HCT116 (cell line): Measurements from ENCODE around the gene HSD17B3. TPM values are rescaled to one million over a fixed set of nuclear protein-coding genes. Genes with fewer than 3 reads are reported as not detected.
A peak's percentile ranks its signal among the peaks of the same experiment; 100 is the strongest.

Experiments
- ATAC-seq: fragments of 200-7000 bp; cut with Tn5 transposase; 2 replicates; pipeline ENCODE4 v1.9.1; 2020; ENCODE audit warnings: mild to moderate bottlenecking, moderate library complexity
- BruUV-seq: library from RNA; stranded (reverse); fragments of 400-500 nt; replicated peaks from 2 replicates; lab custom pipeline; 2021; lab: Mats Ljungman, UMichigan
- CTCF ChIA-PET: fragments of 300-600 bp; sonication (Branson Sonifier 250); formaldehyde crosslinking; loops from one replicate; lab custom pipeline; 2021; ENCODE audit warnings: antibody characterized with exemption; lab: Charles Lee
- POLR2A ChIA-PET: fragments of 300-600, 350-600 bp; sonication (Branson Sonifier 250); formaldehyde crosslinking; loops from one replicate; lab custom pipeline; 2021; ENCODE audit warnings: antibody characterized with exemption; lab: Charles Lee
- RAD21 ChIA-PET, 2 experiments: fragments of 300-600 bp; sonication (Branson Sonifier 250); formaldehyde crosslinking; loops; one replicate each; lab custom pipeline; 2023; ENCODE audit warnings: low total read pairs in 2 of 2; ENCODE audit not compliant: uncharacterized antibody in 2 of 2, unreplicated experiment in 2 of 2, low non-redundant PET in 1 of 2; lab: Charles Lee
- DNase-seq: peaks from one replicate; pipeline ENCODE4 v3.0.0-alpha.2; 2010; ENCODE audit warnings: low read depth, low spot score
- H2AFZ ChIP-seq: fragments of 200-600 bp; shearing (Covaris generic), sonication (generic); 2 replicates; pipeline ENCODE4 v1.6.1; 2017; ENCODE audit warnings: low read depth, mixed run types, mixed read lengths, antibody characterized with exemption, low read length; ENCODE audit not compliant: poor library complexity, severe bottlenecking
- H3K27ac ChIP-seq: 2 replicates; pipeline ENCODE4 v1.5.1; 2012; ENCODE audit warnings: low read depth, low read length
- H3K27me3 ChIP-seq: fragments of 200-600 bp; sonication (generic); 2 replicates; pipeline ENCODE4 v1.6.1; 2016; ENCODE audit warnings: mixed run types, low read length, mixed read lengths; ENCODE audit not compliant: insufficient read depth
- H3K36me3 ChIP-seq, 2 experiments: fragments of 200-500 bp in 1 of 2; fragments of 200-600 bp in 1 of 2; sonication (Bioruptor generic) in 1 of 2; sonication (generic) in 1 of 2; 2 replicates each; pipeline versions ENCODE4 v1.5.1 to v1.6.1; 2014 to 2016; ENCODE audit warnings: low read length in 2 of 2, inconsistent platforms in 1 of 2, mixed read lengths in 1 of 2, mixed run types in 1 of 2; ENCODE audit not compliant: insufficient read depth in 2 of 2, control insufficient read depth in 1 of 2
- H3K4me1 ChIP-seq, 2 experiments: fragments of 200-600 bp in 1 of 2; sonication (generic) in 1 of 2; 2 replicates each; pipeline versions ENCODE4 v1.5.1 to v1.6.1; 2012 to 2017; ENCODE audit warnings: low read length in 2 of 2, inconsistent platforms in 1 of 2, mild to moderate bottlenecking in 1 of 2, mixed read lengths in 1 of 2, mixed run types in 1 of 2, moderate library complexity in 1 of 2; ENCODE audit not compliant: insufficient read depth in 2 of 2, control insufficient read depth in 1 of 2
- H3K4me2 ChIP-seq: fragments of 200-600 bp; sonication (generic); 2 replicates; pipeline ENCODE4 v1.6.1; 2017; ENCODE audit warnings: mixed run types, low read length, mixed read lengths
- H3K4me3 ChIP-seq, 2 experiments: fragments of 200-600 bp in 1 of 2; sonication (generic) in 1 of 2; replicated peaks in 1 of 2; 2 replicates each; pipeline ENCODE4 v1.5.1; 2011 to 2016; ENCODE audit warnings: low read length in 2 of 2, control low read depth in 1 of 2, low read depth in 1 of 2, mild to moderate bottlenecking in 1 of 2, mixed read lengths in 1 of 2, mixed run types in 1 of 2
- H3K79me2 ChIP-seq: fragments of 200-600 bp; sonication (generic); 2 replicates; pipeline ENCODE4 v1.6.1; 2017; ENCODE audit warnings: mild to moderate bottlenecking, mixed run types, low read length, moderate library complexity, mixed read lengths; ENCODE audit not compliant: insufficient read depth
- H3K9ac ChIP-seq: fragments of 200-600 bp; sonication (generic); 2 replicates; pipeline ENCODE4 v1.6.1; 2016; ENCODE audit warnings: low read length, mixed read lengths
- H3K9me2 ChIP-seq: fragments of 200-600 bp; sonication (generic), shearing (Covaris generic); 2 replicates; pipeline ENCODE4 v1.6.1; 2017; ENCODE audit warnings: mixed run types, mild to moderate bottlenecking, moderate library complexity; ENCODE audit not compliant: insufficient read depth
- H3K9me3 ChIP-seq, 2 experiments: fragments of 200-500 bp in 1 of 2; fragments of 200-600 bp in 1 of 2; sonication (Bioruptor generic) in 1 of 2; sonication (generic) in 1 of 2; 2 replicates each; pipeline ENCODE4 v1.6.1; 2014 to 2017; ENCODE audit warnings: low read length in 2 of 2, mixed read lengths in 2 of 2, inconsistent platforms in 1 of 2, low read depth in 1 of 2, mild to moderate bottlenecking in 1 of 2, mixed run types in 1 of 2, moderate library complexity in 1 of 2; ENCODE audit not compliant: control insufficient read depth in 1 of 2, insufficient read depth in 1 of 2
- H4K20me1 ChIP-seq: fragments of 200-600 bp; sonication (generic), shearing (Covaris generic); 2 replicates; pipeline ENCODE4 v1.6.1; 2017; ENCODE audit warnings: mixed run types, mild to moderate bottlenecking, moderate library complexity; ENCODE audit not compliant: insufficient read depth
- ATF3 ChIP-seq: IDR thresholded peaks from 2 replicates; pipeline ENCODE4 v1.6.1; 2012
- CBX3 ChIP-seq: IDR thresholded peaks from 2 replicates; pipeline ENCODE4 v1.6.1; 2012; ENCODE audit warnings: low read depth
- EGR1 ChIP-seq: IDR thresholded peaks from 2 replicates; pipeline ENCODE4 v1.6.1; 2012; ENCODE audit warnings: low read depth
- FOSL1 ChIP-seq: IDR thresholded peaks from 2 replicates; pipeline ENCODE4 v1.6.1; 2012; ENCODE audit warnings: low read depth
- JUND ChIP-seq: IDR thresholded peaks from 2 replicates; pipeline ENCODE4 v1.6.1; 2012
- POLR2A ChIP-seq: IDR thresholded peaks from 2 replicates; pipeline ENCODE4 v1.7.0; 2011; ENCODE audit warnings: borderline replicate concordance; ENCODE audit not compliant: insufficient read depth, insufficient read length; ENCODE audit errors: extremely low read depth
- POLR2AphosphoS5 ChIP-seq: IDR thresholded peaks from 2 replicates; pipeline ENCODE4 v1.6.1; 2011; ENCODE audit warnings: mild to moderate bottlenecking, low read depth, low read length, moderate library complexity
- RAD21 ChIP-seq: IDR thresholded peaks from 2 replicates; pipeline ENCODE4 v1.6.1; 2012; ENCODE audit warnings: low read depth, mild to moderate bottlenecking
- REST ChIP-seq: IDR thresholded peaks from 2 replicates; pipeline ENCODE4 v1.6.1; 2012; ENCODE audit warnings: low read depth
- YY1 ChIP-seq: IDR thresholded peaks from 2 replicates; pipeline ENCODE4 v1.6.1; 2011; ENCODE audit warnings: low read length, low read depth, moderate library complexity, mild to moderate bottlenecking; ENCODE audit not compliant: insufficient replicate concordance; ENCODE audit errors: extremely low read depth
- ZFX ChIP-seq: fragments of 450-650 bp; IDR thresholded peaks from 2 replicates; pipeline ENCODE4 v1.6.1; 2017
- intact Hi-C: fragments of 100-400 bp; cut with micrococcal nuclease; formaldehyde crosslinking; loops from 2 replicates; pipeline ENCODE4 v1.10.0; 2022
- total RNA-seq: library from RNA; stranded (reverse); gene quantifications from one replicate; pipeline ENCODE4 v1.2.1, GENCODE V29; 2021; ENCODE audit not compliant: unreplicated experiment
- TF ChIP-seq, protein P1 (sequence below): IDR thresholded peaks from 2 replicates; pipeline ENCODE4 v1.6.1; 2012
- TF ChIP-seq, protein P2 (sequence below): IDR thresholded peaks from 2 replicates; pipeline ENCODE4 v1.6.1; 2011; ENCODE audit warnings: mild to moderate bottlenecking, low read length, moderate library complexity; ENCODE audit not compliant: insufficient replicate concordance; ENCODE audit errors: extremely low read depth

The HSD17B3 gene
- total RNA-seq, 1 experiment from 2014 or later, result 0.37 TPM

DNA sequence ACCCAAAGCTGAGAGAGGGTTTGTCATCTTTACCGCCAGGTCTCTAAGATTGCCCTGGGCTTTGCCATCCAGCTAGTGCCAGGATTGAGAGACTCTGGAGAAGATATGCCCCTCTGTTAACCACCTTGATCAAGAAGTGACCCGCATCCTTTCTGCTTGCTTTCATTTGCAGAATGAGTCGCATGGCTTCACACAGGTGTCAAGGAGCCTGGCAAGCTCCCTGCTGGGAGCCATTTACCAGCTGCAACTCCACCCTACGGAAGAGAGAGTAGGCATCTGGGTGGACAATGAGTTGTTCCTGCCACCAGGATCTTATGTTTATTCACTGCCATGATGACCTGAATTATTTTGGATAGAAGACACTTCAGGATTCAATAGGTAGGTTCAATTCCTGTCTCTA lies 43.0 kb downstream of the HSD17B3 start:
- H3K79me2 ChIP-seq, result no peaks in the 10 kb centered on the region; the same call in 1 of the 2 replicates
- BruUV-seq, result no TSS peak
- ChIA-PET RAD21 (no interaction called here), CTCF (interaction anchor here (1.2 kb wide), 1 partner anchor 27 kb away, joined by 3 read pairs; no protein-coding TSS in a partner anchor), POLR2A (no interaction called here)
- intact Hi-C loops, result loop anchor here (5.0 kb wide), 1 partner anchor 1373 kb away; the partner anchor contains the start of genes NCBP1 and TSTD2
- DNase-seq, result peak; percentile 33
- no peaks in the 10 kb centered on the region for H3K9me2 ChIP-seq
- peaks cover 18 to 28% of the 10 kb centered on the region in 2 experiments; a peak in 3 of 4 replicates for H3K4me1 ChIP-seq
- no peaks in the 10 kb centered on the region for H3K27me3 ChIP-seq
- ATAC-seq, result peak; percentile 37; the same call in 1 of the 2 replicates
- H3K9me3 ChIP-seq, result no peaks in the 10 kb centered on the region
- no peak overlapping the region for H2AFZ ChIP-seq
- H3K36me3 ChIP-seq, result peaks cover 6 to 12% of the 10 kb centered on the region in 2 experiments; a peak in 3 of 4 replicates
- no peak overlapping the region for H3K27ac ChIP-seq
- no peak overlapping the region for H3K9ac ChIP-seq
- no peak overlapping the region for H3K4me3 ChIP-seq
- peak overlapping the region; percentile 35 for H3K4me2 ChIP-seq
- no peaks in the 10 kb centered on the region for H4K20me1 ChIP-seq
- TF ChIP-seq, protein P1, sequence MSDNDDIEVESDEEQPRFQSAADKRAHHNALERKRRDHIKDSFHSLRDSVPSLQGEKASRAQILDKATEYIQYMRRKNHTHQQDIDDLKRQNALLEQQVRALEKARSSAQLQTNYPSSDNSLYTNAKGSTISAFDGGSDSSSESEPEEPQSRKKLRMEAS, result peak; percentile 43; the same call in 1 of the 2 replicates
- no peak for TF ChIP-seq ZFX

DNA sequence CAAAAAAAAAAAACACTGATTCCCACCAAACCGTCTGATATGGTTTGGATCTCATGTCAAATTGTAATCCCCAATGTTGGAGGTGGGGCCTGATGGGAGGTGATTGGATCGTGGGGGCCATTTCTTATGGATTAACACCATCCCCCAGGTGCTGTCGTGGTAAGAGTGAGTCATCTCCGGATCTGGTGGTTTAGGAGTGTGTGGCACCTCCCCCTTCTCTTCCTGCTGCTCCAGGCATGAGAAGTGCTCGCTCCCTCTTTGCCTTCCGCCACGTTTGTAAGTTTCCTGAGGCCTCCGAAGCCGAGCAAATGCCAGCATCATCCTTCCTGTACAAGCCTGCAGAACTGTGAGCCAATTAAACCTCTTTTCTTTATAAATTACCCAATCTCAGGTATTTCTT lies 45.2 kb downstream of the HSD17B3 start:
- no TSS peak for BruUV-seq
- Histone ChIP-seq H3K9me3 (no peaks in the 10 kb centered on the region), H3K36me3 (peaks cover 2 to 3% of the 10 kb centered on the region in 2 experiments; a peak in 3 of 4 replicates), H2AFZ (peak overlapping the region; percentile 24), H3K4me3 (peak overlapping the region; percentile 47 to 55), H3K4me1 (peaks cover 20 to 28% of the 10 kb centered on the region in 2 experiments; a peak in 3 of 4 replicates), H3K79me2 (no peaks in the 10 kb centered on the region; the same call in 1 of the 2 replicates), H3K9ac (peak overlapping the region; percentile 43), H4K20me1 (no peaks in the 10 kb centered on the region), H3K9me2 (no peaks in the 10 kb centered on the region), H3K27ac (peak overlapping the region; percentile 31; the same call in 1 of the 2 replicates), H3K4me2 (peak overlapping the region; percentile 74), H3K27me3 (no peaks in the 10 kb centered on the region)
- CTCF ChIA-PET, result no interaction called here
- intact Hi-C loops, result loop anchor here (5.0 kb wide), 1 partner anchor 1376 kb away; the partner anchor contains the start of genes NCBP1 and TSTD2
- POLR2A ChIA-PET, result no interaction called here
- ATAC-seq, result peak; percentile 99
- RAD21 ChIA-PET, result no interaction called here
- DNase-seq, result peak; percentile 82
- no peak for TF ChIP-seq ATF3
- TF ChIP-seq REST, result no peak
- TF ChIP-seq EGR1, result no peak
- peak; percentile 92 for TF ChIP-seq FOSL1
- TF ChIP-seq POLR2A, result no peak
- TF ChIP-seq CBX3, result peak; percentile 91
- TF ChIP-seq, protein P2, sequence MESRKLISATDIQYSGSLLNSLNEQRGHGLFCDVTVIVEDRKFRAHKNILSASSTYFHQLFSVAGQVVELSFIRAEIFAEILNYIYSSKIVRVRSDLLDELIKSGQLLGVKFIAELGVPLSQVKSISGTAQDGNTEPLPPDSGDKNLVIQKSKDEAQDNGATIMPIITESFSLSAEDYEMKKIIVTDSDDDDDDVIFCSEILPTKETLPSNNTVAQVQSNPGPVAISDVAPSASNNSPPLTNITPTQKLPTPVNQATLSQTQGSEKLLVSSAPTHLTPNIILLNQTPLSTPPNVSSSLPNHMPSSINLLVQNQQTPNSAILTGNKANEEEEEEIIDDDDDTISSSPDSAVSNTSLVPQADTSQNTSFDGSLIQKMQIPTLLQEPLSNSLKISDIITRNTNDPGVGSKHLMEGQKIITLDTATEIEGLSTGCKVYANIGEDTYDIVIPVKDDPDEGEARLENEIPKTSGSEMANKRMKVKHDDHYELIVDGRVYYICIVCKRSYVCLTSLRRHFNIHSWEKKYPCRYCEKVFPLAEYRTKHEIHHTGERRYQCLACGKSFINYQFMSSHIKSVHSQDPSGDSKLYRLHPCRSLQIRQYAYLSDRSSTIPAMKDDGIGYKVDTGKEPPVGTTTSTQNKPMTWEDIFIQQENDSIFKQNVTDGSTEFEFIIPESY, result peak; percentile 22
- TF ChIP-seq JUND, result peak; percentile 94
- TF ChIP-seq YY1, result peak; percentile 8
- peak; percentile 87 for TF ChIP-seq POLR2AphosphoS5
- TF ChIP-seq ZFX, result no peak
- TF ChIP-seq, protein P1, result peak; percentile 90
- no peak for TF ChIP-seq RAD21
